Measurements from ENCODE around the gene CIDEA.

- TF ChIP-seq, protein P1, sequence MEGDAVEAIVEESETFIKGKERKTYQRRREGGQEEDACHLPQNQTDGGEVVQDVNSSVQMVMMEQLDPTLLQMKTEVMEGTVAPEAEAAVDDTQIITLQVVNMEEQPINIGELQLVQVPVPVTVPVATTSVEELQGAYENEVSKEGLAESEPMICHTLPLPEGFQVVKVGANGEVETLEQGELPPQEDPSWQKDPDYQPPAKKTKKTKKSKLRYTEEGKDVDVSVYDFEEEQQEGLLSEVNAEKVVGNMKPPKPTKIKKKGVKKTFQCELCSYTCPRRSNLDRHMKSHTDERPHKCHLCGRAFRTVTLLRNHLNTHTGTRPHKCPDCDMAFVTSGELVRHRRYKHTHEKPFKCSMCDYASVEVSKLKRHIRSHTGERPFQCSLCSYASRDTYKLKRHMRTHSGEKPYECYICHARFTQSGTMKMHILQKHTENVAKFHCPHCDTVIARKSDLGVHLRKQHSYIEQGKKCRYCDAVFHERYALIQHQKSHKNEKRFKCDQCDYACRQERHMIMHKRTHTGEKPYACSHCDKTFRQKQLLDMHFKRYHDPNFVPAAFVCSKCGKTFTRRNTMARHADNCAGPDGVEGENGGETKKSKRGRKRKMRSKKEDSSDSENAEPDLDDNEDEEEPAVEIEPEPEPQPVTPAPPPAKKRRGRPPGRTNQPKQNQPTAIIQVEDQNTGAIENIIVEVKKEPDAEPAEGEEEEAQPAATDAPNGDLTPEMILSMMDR (IDR thresholded peaks at IDR 0.05): no peak
- TF ChIP-seq POLR2A (IDR thresholded peaks at IDR 0.05): no peak
These were observed 39.7 kb downstream of the CIDEA start for GRCh38 chr18:12293831-12294230.

All from body of pancreas (tissue), 4 donors.